ENCODE results near the gene LMBR1. TPM values are rescaled to one million over a fixed set of nuclear protein-coding genes. Genes with fewer than 3 reads are reported as not detected.

The LMBR1 gene
- total and polyA plus RNA-seq, 2 experiments from 2014 or later: 37.2 to 53.1 TPM

DNA sequence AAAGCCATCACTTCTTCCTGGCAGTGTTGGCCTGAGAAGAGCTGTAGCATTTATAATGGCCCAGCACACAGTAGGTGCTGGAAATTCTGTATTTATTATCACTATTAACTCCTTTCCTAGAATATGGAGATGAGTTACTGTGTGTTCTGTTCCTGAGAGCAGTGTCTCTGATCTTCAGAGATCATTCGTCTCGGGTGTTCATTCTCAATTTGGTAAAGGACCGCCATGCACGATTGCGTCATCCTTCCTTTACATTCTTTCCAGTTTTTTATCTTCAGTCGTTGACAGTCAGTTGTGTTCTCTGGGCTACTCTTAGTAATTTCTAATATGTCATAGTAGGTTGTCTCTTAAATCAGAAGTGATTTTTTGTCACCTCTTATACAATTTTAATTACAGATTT is 233.8 kb downstream of the LMBR1 start:
- Histone ChIP-seq H3K27ac (no peak overlapping the region), H3K27me3 (no peaks in the 10 kb centered on the region), H3K9me3 (ENCODE audit: low read depth) (no peaks in the 10 kb centered on the region), H3K36me3 (replicated peaks; ENCODE audit: insufficient read depth, low read depth) (no peaks in the 10 kb centered on the region), H3K4me3 (no peak overlapping the region), H4K20me1 (ENCODE audit: insufficient read depth, poor library complexity, severe bottlenecking) (no peaks in the 10 kb centered on the region), H2AFZ (no peak overlapping the region), H3K79me2 (no peaks in the 10 kb centered on the region), H3K9me2 (replicated peaks; ENCODE audit: insufficient read depth) (no peaks in the 10 kb centered on the region), H3K4me1 (ENCODE audit: insufficient read depth) (peaks cover 4% of the 10 kb centered on the region), H3K4me2 (no peak overlapping the region)
- WGBS (ENCODE audit: low lambda C conversion rate, missing lambda C conversion rate): 92% methylated on average over 6 of the region's 6 CpGs
- TF ChIP-seq EZH2 (IDR thresholded peaks at IDR 0.05; ENCODE audit: borderline replicate concordance) (no peak), CTCF (IDR thresholded peaks at IDR 0.05; ENCODE audit: poor library complexity) (no peak), EZH2phosphoT487 (IDR thresholded peaks at IDR 0.05; ENCODE audit: low read depth, severe bottlenecking, unreplicated experiment) (no peak)
- no peak for DNase-seq (ENCODE audit: low spot score)

GRCh38 chr7:156657681-156658080 is 235.3 kb downstream of the LMBR1 start:
- H3K9me2 ChIP-seq (replicated peaks; ENCODE audit: insufficient read depth): no peaks in the 10 kb centered on the region
- no peaks in the 10 kb centered on the region for H3K79me2 ChIP-seq

DNA sequence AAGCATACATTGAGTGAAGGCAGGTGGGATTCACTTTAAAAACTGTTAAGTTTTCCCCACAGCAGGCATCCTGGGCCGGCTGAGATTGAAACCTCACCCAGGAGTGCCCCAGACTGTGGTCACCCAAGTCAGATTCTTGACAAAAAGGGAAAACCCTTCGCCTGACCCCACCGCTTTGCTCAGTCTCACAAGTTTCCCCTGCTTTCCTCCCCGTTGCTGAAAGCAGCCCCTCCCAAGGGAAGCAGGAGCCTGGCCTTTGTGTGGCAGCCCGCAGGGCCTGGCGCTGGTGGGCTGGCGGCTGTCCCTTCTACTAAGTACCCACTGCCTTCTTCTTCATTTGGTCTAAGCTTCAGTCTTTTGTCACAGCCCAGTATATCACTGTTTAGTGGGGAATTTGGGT is 236.4 kb downstream of the LMBR1 start:
- H4K20me1 ChIP-seq (ENCODE audit: insufficient read depth, poor library complexity, severe bottlenecking): no peaks in the 10 kb centered on the region
- no peaks in the 10 kb centered on the region for H3K36me3 ChIP-seq (replicated peaks; ENCODE audit: insufficient read depth, low read depth)
- no peak overlapping the region for H3K4me3 ChIP-seq
- H3K27me3 ChIP-seq: no peaks in the 10 kb centered on the region
- no peaks in the 10 kb centered on the region for H3K79me2 ChIP-seq
- H3K27ac ChIP-seq: no peak overlapping the region
- DNase-seq (ENCODE audit: low spot score): no peak
- no peaks in the 10 kb centered on the region for H3K9me3 ChIP-seq (ENCODE audit: low read depth)
- H3K4me2 ChIP-seq: no peak overlapping the region
- no peak overlapping the region for H2AFZ ChIP-seq
- H3K4me1 ChIP-seq (ENCODE audit: insufficient read depth): no peaks in the 10 kb centered on the region
- H3K9me2 ChIP-seq (replicated peaks; ENCODE audit: insufficient read depth): no peaks in the 10 kb centered on the region
- TF ChIP-seq CTCF (IDR thresholded peaks at IDR 0.05; ENCODE audit: poor library complexity) (no peak), EZH2phosphoT487 (IDR thresholded peaks at IDR 0.05; ENCODE audit: low read depth, severe bottlenecking, unreplicated experiment) (no peak), EZH2 (IDR thresholded peaks at IDR 0.05; ENCODE audit: borderline replicate concordance) (no peak)
- 83% methylated on average over 7 of the region's 7 CpGs for WGBS (ENCODE audit: low lambda C conversion rate, missing lambda C conversion rate)

More at GRCh38 chr7:156657681-156658080, 235.3 kb downstream of the LMBR1 start:
- H3K36me3 ChIP-seq (replicated peaks; ENCODE audit: insufficient read depth, low read depth): no peaks in the 10 kb centered on the region
- H4K20me1 ChIP-seq (ENCODE audit: insufficient read depth, poor library complexity, severe bottlenecking): no peaks in the 10 kb centered on the region
- no peak overlapping the region for H3K4me3 ChIP-seq
- no peak for TF ChIP-seq EZH2phosphoT487 (IDR thresholded peaks at IDR 0.05; ENCODE audit: low read depth, severe bottlenecking, unreplicated experiment)
- TF ChIP-seq CTCF (IDR thresholded peaks at IDR 0.05; ENCODE audit: poor library complexity): no peak
- TF ChIP-seq EZH2 (IDR thresholded peaks at IDR 0.05; ENCODE audit: borderline replicate concordance): no peak
- WGBS (ENCODE audit: low lambda C conversion rate, missing lambda C conversion rate): 92% methylated on average over 4 of the region's 4 CpGs
- DNase-seq (ENCODE audit: low spot score): no peak
- H3K9me3 ChIP-seq (ENCODE audit: low read depth): no peaks in the 10 kb centered on the region
- no peak overlapping the region for H2AFZ ChIP-seq
- no peaks in the 10 kb centered on the region for H3K4me1 ChIP-seq (ENCODE audit: insufficient read depth)
- no peak overlapping the region for H3K4me2 ChIP-seq
- H3K27ac ChIP-seq: no peak overlapping the region
- no peaks in the 10 kb centered on the region for H3K27me3 ChIP-seq

- H3K4me1 ChIP-seq (ENCODE audit: insufficient read depth): no peaks in the 10 kb centered on the region
- no peaks in the 10 kb centered on the region for H3K9me3 ChIP-seq (ENCODE audit: low read depth)
- TF ChIP-seq EZH2 (IDR thresholded peaks at IDR 0.05; ENCODE audit: borderline replicate concordance) (no peak), CTCF (IDR thresholded peaks at IDR 0.05; ENCODE audit: poor library complexity) (no peak), EZH2phosphoT487 (IDR thresholded peaks at IDR 0.05; ENCODE audit: low read depth, severe bottlenecking, unreplicated experiment) (no peak)
- H3K27ac ChIP-seq: no peak overlapping the region
- H3K4me2 ChIP-seq: no peak overlapping the region
- no peaks in the 10 kb centered on the region for H3K36me3 ChIP-seq (replicated peaks; ENCODE audit: insufficient read depth, low read depth)
- no peaks in the 10 kb centered on the region for H3K79me2 ChIP-seq
- no peak overlapping the region for H2AFZ ChIP-seq
- 70% methylated on average over 4 of the region's 4 CpGs for WGBS (ENCODE audit: low lambda C conversion rate, missing lambda C conversion rate)
- no peaks in the 10 kb centered on the region for H3K9me2 ChIP-seq (replicated peaks; ENCODE audit: insufficient read depth)
- DNase-seq (ENCODE audit: low spot score): no peak
- no peaks in the 10 kb centered on the region for H4K20me1 ChIP-seq (ENCODE audit: insufficient read depth, poor library complexity, severe bottlenecking)
- H3K27me3 ChIP-seq: no peaks in the 10 kb centered on the region
- H3K4me3 ChIP-seq: no peak overlapping the region
Measured at GRCh38 chr7:156655983-156656382, 237.0 kb downstream of the LMBR1 start.
